Pons (tissue), 1 donor: Measurements from ENCODE around the gene ERP29.
"Not testable (repeated sequence)": the region's sequence is repeated elsewhere in the genome, so short reads cannot be mapped to it uniquely, and the experiment has no call there.

Experiments used
- DNase-seq: peaks from one replicate; pipeline ENCODE4 v3.0.0-alpha.2; 2016; ENCODE audit warnings: low spot score

ERP29 gene

GRCh38 chr12:112036614-112037013 lies 23.4 kb downstream of the ERP29 start:
- not testable (repeated sequence) for DNase-seq

GRCh38 chr12:112046003-112046402 lies 32.8 kb downstream of the ERP29 start:
- no peak for DNase-seq

- no peak for DNase-seq
Observed at GRCh38 chr12:112049351-112049750, 36.1 kb downstream of the ERP29 start.

GRCh38 chr12:112061137-112061536 lies 47.9 kb downstream of the ERP29 start:
- DNase-seq: no peak

- DNase-seq: no peak
Observed at GRCh38 chr12:112063273-112063672, 50.0 kb downstream of the ERP29 start.

- no peak for DNase-seq
Observed at GRCh38 chr12:112066566-112066965, 53.3 kb downstream of the ERP29 start.
